HCT116 (cell line): ENCODE results near the gene LYRM7. TPM values are rescaled to one million over a fixed set of nuclear protein-coding genes. Genes with fewer than 3 reads are reported as not detected.

Experiments
- ATAC-seq: fragments of 200-7000 bp; cut with Tn5 transposase; 2 replicates; pipeline ENCODE4 v1.9.1; 2020; ENCODE audit warnings: mild to moderate bottlenecking, moderate library complexity
- BruUV-seq: library from RNA; stranded (reverse); fragments of 400-500 nt; replicated peaks from 2 replicates; lab custom pipeline; 2021; lab: Mats Ljungman, UMichigan
- CTCF ChIA-PET: fragments of 300-600 bp; sonication (Branson Sonifier 250); formaldehyde crosslinking; loops from one replicate; lab custom pipeline; 2021; ENCODE audit warnings: antibody characterized with exemption; lab: Charles Lee
- POLR2A ChIA-PET: fragments of 300-600, 350-600 bp; sonication (Branson Sonifier 250); formaldehyde crosslinking; loops from one replicate; lab custom pipeline; 2021; ENCODE audit warnings: antibody characterized with exemption; lab: Charles Lee
- RAD21 ChIA-PET, 2 experiments: fragments of 300-600 bp; sonication (Branson Sonifier 250); formaldehyde crosslinking; loops; one replicate each; lab custom pipeline; 2023; ENCODE audit warnings: low total read pairs in 2 of 2; ENCODE audit not compliant: uncharacterized antibody in 2 of 2, unreplicated experiment in 2 of 2, low non-redundant PET in 1 of 2; lab: Charles Lee
- DNase-seq: peaks from one replicate; pipeline ENCODE4 v3.0.0-alpha.2; 2010; ENCODE audit warnings: low read depth, low spot score
- H2AFZ ChIP-seq: fragments of 200-600 bp; shearing (Covaris generic), sonication (generic); 2 replicates; pipeline ENCODE4 v1.6.1; 2017; ENCODE audit warnings: low read depth, mixed run types, mixed read lengths, antibody characterized with exemption, low read length; ENCODE audit not compliant: poor library complexity, severe bottlenecking
- H3K27ac ChIP-seq: 2 replicates; pipeline ENCODE4 v1.5.1; 2012; ENCODE audit warnings: low read depth, low read length
- H3K27me3 ChIP-seq: fragments of 200-600 bp; sonication (generic); 2 replicates; pipeline ENCODE4 v1.6.1; 2016; ENCODE audit warnings: mixed run types, low read length, mixed read lengths; ENCODE audit not compliant: insufficient read depth
- H3K36me3 ChIP-seq, 2 experiments: fragments of 200-500 bp in 1 of 2; fragments of 200-600 bp in 1 of 2; sonication (Bioruptor generic) in 1 of 2; sonication (generic) in 1 of 2; 2 replicates each; pipeline versions ENCODE4 v1.5.1 to v1.6.1; 2014 to 2016; ENCODE audit warnings: low read length in 2 of 2, inconsistent platforms in 1 of 2, mixed read lengths in 1 of 2, mixed run types in 1 of 2; ENCODE audit not compliant: insufficient read depth in 2 of 2, control insufficient read depth in 1 of 2
- H3K4me1 ChIP-seq, 2 experiments: fragments of 200-600 bp in 1 of 2; sonication (generic) in 1 of 2; 2 replicates each; pipeline versions ENCODE4 v1.5.1 to v1.6.1; 2012 to 2017; ENCODE audit warnings: low read length in 2 of 2, inconsistent platforms in 1 of 2, mild to moderate bottlenecking in 1 of 2, mixed read lengths in 1 of 2, mixed run types in 1 of 2, moderate library complexity in 1 of 2; ENCODE audit not compliant: insufficient read depth in 2 of 2, control insufficient read depth in 1 of 2
- H3K4me2 ChIP-seq: fragments of 200-600 bp; sonication (generic); 2 replicates; pipeline ENCODE4 v1.6.1; 2017; ENCODE audit warnings: mixed run types, low read length, mixed read lengths
- H3K4me3 ChIP-seq, 2 experiments: fragments of 200-600 bp in 1 of 2; sonication (generic) in 1 of 2; replicated peaks in 1 of 2; 2 replicates each; pipeline ENCODE4 v1.5.1; 2011 to 2016; ENCODE audit warnings: low read length in 2 of 2, control low read depth in 1 of 2, low read depth in 1 of 2, mild to moderate bottlenecking in 1 of 2, mixed read lengths in 1 of 2, mixed run types in 1 of 2
- H3K79me2 ChIP-seq: fragments of 200-600 bp; sonication (generic); 2 replicates; pipeline ENCODE4 v1.6.1; 2017; ENCODE audit warnings: mild to moderate bottlenecking, mixed run types, low read length, moderate library complexity, mixed read lengths; ENCODE audit not compliant: insufficient read depth
- H3K9ac ChIP-seq: fragments of 200-600 bp; sonication (generic); 2 replicates; pipeline ENCODE4 v1.6.1; 2016; ENCODE audit warnings: low read length, mixed read lengths
- H3K9me2 ChIP-seq: fragments of 200-600 bp; sonication (generic), shearing (Covaris generic); 2 replicates; pipeline ENCODE4 v1.6.1; 2017; ENCODE audit warnings: mixed run types, mild to moderate bottlenecking, moderate library complexity; ENCODE audit not compliant: insufficient read depth
- H3K9me3 ChIP-seq, 2 experiments: fragments of 200-500 bp in 1 of 2; fragments of 200-600 bp in 1 of 2; sonication (Bioruptor generic) in 1 of 2; sonication (generic) in 1 of 2; 2 replicates each; pipeline ENCODE4 v1.6.1; 2014 to 2017; ENCODE audit warnings: low read length in 2 of 2, mixed read lengths in 2 of 2, inconsistent platforms in 1 of 2, low read depth in 1 of 2, mild to moderate bottlenecking in 1 of 2, mixed run types in 1 of 2, moderate library complexity in 1 of 2; ENCODE audit not compliant: control insufficient read depth in 1 of 2, insufficient read depth in 1 of 2
- H4K20me1 ChIP-seq: fragments of 200-600 bp; sonication (generic), shearing (Covaris generic); 2 replicates; pipeline ENCODE4 v1.6.1; 2017; ENCODE audit warnings: mixed run types, mild to moderate bottlenecking, moderate library complexity; ENCODE audit not compliant: insufficient read depth
- EZH2 ChIP-seq: fragments of 200-600 bp; sonication (generic); IDR thresholded peaks from 2 replicates; pipeline ENCODE4 v1.6.1; 2017; ENCODE audit warnings: antibody characterized with exemption, mixed run types
- EZH2phosphoT487 ChIP-seq: fragments of 200-600 bp; IDR thresholded peaks from 2 replicates; pipeline ENCODE4 v1.6.1; 2018; ENCODE audit warnings: antibody characterized with exemption, borderline replicate concordance
- FOSL1 ChIP-seq: IDR thresholded peaks from 2 replicates; pipeline ENCODE4 v1.6.1; 2012; ENCODE audit warnings: low read depth
- YY1 ChIP-seq: IDR thresholded peaks from 2 replicates; pipeline ENCODE4 v1.6.1; 2011; ENCODE audit warnings: low read length, low read depth, moderate library complexity, mild to moderate bottlenecking; ENCODE audit not compliant: insufficient replicate concordance; ENCODE audit errors: extremely low read depth
- ZNF274 ChIP-seq: fragments of 200-500 bp; sonication (Bioruptor generic); IDR thresholded peaks from 2 replicates; pipeline ENCODE4 v1.6.1; 2014; ENCODE audit warnings: mild to moderate bottlenecking, low read depth, low read length, inconsistent platforms
- intact Hi-C: fragments of 100-400 bp; cut with micrococcal nuclease; formaldehyde crosslinking; loops from 2 replicates; pipeline ENCODE4 v1.10.0; 2022
- total RNA-seq: library from RNA; stranded (reverse); gene quantifications from one replicate; pipeline ENCODE4 v1.2.1, GENCODE V29; 2021; ENCODE audit not compliant: unreplicated experiment
- TF ChIP-seq, protein P1 (sequence below): IDR thresholded peaks from 2 replicates; pipeline ENCODE4 v1.6.1; 2011; ENCODE audit warnings: mild to moderate bottlenecking, low read length, moderate library complexity; ENCODE audit not compliant: insufficient replicate concordance; ENCODE audit errors: extremely low read depth
- TF ChIP-seq, protein P2 (sequence below), 3 experiments: fragments of 200-600 bp in 1 of 3; sonication (generic) in 1 of 3; IDR thresholded peaks in 2 of 3; conservative IDR thresholded peaks in 1 of 3; 2 replicates each; pipeline ENCODE4 v1.5.1; 2012 to 2017; ENCODE audit warnings: low read depth in 2 of 3, low read length in 2 of 3, antibody characterized with exemption in 1 of 3, borderline replicate concordance in 1 of 3, control low read depth in 1 of 3, mild to moderate bottlenecking in 1 of 3, mixed read lengths in 1 of 3, mixed run types in 1 of 3, moderate library complexity in 1 of 3; ENCODE audit not compliant: insufficient read depth in 1 of 3

Gene LYRM7
- total RNA-seq, 1 experiment from 2014 or later = 14.4 TPM

DNA sequence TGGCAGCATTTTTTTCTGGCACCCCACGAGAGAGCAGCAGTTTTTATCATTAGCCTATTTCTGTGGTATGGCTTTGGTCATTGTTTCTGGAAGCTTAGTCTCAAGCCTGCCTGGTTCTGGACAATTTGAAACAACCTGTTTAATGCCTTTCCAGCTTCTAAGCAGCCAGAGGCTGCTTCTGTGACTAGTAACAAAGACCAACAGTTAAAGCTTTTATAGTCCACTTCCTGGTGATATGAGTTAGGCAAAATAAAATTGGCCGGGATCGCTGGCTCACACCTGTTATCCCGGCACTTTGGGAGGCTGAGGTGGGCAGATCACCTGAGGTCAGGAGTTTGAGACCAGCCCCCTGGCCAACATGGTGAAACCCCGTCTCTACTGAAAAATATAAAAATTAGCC, 24.0 kb downstream of the LYRM7 start (continued):
- TF ChIP-seq EZH2phosphoT487 (no peak), YY1 (no peak), FOSL1 (no peak)
- TF ChIP-seq, protein P1, sequence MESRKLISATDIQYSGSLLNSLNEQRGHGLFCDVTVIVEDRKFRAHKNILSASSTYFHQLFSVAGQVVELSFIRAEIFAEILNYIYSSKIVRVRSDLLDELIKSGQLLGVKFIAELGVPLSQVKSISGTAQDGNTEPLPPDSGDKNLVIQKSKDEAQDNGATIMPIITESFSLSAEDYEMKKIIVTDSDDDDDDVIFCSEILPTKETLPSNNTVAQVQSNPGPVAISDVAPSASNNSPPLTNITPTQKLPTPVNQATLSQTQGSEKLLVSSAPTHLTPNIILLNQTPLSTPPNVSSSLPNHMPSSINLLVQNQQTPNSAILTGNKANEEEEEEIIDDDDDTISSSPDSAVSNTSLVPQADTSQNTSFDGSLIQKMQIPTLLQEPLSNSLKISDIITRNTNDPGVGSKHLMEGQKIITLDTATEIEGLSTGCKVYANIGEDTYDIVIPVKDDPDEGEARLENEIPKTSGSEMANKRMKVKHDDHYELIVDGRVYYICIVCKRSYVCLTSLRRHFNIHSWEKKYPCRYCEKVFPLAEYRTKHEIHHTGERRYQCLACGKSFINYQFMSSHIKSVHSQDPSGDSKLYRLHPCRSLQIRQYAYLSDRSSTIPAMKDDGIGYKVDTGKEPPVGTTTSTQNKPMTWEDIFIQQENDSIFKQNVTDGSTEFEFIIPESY = no peak
- TF ChIP-seq, protein P2, sequence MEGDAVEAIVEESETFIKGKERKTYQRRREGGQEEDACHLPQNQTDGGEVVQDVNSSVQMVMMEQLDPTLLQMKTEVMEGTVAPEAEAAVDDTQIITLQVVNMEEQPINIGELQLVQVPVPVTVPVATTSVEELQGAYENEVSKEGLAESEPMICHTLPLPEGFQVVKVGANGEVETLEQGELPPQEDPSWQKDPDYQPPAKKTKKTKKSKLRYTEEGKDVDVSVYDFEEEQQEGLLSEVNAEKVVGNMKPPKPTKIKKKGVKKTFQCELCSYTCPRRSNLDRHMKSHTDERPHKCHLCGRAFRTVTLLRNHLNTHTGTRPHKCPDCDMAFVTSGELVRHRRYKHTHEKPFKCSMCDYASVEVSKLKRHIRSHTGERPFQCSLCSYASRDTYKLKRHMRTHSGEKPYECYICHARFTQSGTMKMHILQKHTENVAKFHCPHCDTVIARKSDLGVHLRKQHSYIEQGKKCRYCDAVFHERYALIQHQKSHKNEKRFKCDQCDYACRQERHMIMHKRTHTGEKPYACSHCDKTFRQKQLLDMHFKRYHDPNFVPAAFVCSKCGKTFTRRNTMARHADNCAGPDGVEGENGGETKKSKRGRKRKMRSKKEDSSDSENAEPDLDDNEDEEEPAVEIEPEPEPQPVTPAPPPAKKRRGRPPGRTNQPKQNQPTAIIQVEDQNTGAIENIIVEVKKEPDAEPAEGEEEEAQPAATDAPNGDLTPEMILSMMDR (IDR thresholded peaks at IDR 0.05 in 2 of 3, conservative IDR thresholded peaks at IDR 0.05 in 1 of 3; ENCODE audit: borderline replicate concordance in 1 of 3, insufficient read depth in 1 of 3, low read depth in 2 of 3, low read length in 2 of 3) = no peak
- TF ChIP-seq, all 23 proteins: peak for 0

DNA sequence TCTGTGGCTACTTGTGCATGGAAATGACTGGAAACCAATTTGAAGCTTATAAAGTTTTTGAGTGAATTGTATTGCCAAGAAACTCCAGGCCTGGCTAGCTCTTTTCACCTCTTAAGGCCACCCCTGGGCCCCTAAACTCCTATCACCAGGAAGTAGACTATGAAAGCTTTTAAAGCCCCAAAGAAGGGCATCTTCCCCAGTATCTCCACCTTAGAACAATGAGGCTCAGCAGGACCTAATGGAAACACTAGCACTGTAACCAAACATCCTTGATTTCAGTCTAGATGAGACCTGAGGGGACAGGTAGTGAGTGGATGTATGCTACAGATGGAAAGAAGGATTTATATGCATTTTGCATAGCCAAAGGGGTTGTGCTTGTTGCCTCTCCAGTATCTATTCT, 25.0 kb downstream of the LYRM7 start:
- H3K4me3 ChIP-seq = no peak overlapping the region
- TF ChIP-seq EZH2 (no peak), ZNF274 (no peak), YY1 (no peak)
- no peaks in the 10 kb centered on the region for H3K9me3 ChIP-seq
- H3K9me2 ChIP-seq = no peaks in the 10 kb centered on the region
- no peaks in the 10 kb centered on the region for H3K4me1 ChIP-seq
- no peak for DNase-seq
- BruUV-seq = no TSS peak
- no peaks in the 10 kb centered on the region for H4K20me1 ChIP-seq
- no peak overlapping the region for H3K27ac ChIP-seq
- no peak for ATAC-seq
- ChIA-PET RAD21 (no interaction called here), POLR2A (no interaction called here), CTCF (no interaction called here)
- no peak overlapping the region for H2AFZ ChIP-seq
- intact Hi-C loops = no loop called here
- no peaks in the 10 kb centered on the region for H3K27me3 ChIP-seq
- H3K4me2 ChIP-seq = no peak overlapping the region
- no peak overlapping the region for H3K9ac ChIP-seq
- H3K36me3 ChIP-seq = no peaks in the 10 kb centered on the region
- H3K79me2 ChIP-seq = no peaks in the 10 kb centered on the region
